DMS 273 (cell line): ENCODE data around the gene NEURL1.
"Not testable (repeated sequence)": the region's sequence is repeated elsewhere in the genome, so short reads cannot be mapped to it uniquely, and the experiment has no call there.

Experiments used
- DNase-seq: peaks from one replicate; lab custom pipeline; 2025; ENCODE audit not compliant: unreplicated experiment; lab: John Stamatoyannopoulos, UW

NEURL1 gene

GRCh38 chr10:103492655-103493261, 747 bp upstream of the NEURL1 start:
- no peak for DNase-seq

DNA sequence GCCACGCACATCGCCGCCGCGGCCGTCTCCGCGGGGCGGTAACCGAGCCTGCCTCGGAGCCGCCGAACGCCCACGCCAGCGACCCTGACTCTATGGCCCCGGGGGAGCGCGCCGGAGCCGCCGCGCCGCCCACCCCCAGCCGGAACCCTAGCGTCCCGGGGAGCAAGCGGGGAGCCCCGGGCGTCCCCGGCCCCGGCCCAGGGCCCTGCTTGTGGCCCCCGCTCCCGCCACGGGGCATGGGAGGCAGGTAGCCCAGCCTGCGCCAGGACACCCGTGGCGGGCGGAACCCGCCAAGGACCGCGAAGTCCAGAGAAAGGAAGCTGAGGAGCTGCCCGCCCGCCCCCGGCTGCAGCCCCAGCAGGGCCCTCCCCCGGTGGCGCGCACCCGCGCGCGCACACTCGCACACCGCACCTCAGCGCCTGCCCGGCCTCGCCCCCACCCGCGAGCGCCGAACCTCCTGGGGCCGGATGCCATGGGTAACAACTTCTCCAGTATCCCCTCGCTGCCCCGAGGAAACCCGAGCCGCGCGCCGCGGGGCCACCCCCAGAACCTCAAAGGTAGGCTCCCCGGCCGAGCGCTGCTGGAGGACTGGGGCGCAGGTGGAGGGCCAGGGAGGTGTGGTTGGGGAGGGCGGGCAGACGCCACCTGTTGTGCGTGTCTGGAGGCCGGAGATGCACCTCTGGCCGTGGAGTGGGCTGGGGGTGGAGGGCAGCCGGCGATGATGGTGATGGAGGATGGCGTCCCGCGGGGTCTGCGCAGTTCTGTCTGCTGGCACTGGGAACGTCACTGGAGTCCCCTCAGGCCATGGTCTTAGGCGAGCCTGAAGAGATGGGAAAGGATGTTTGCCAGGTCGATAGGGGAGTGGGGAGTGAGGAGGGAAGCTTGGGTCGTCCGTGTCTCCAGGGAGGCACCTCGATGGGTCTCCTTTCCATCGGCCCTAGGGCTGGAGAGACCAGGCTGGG, 692 bp downstream of the NEURL1 start:
- DNase-seq = peak; percentile 26

DNA sequence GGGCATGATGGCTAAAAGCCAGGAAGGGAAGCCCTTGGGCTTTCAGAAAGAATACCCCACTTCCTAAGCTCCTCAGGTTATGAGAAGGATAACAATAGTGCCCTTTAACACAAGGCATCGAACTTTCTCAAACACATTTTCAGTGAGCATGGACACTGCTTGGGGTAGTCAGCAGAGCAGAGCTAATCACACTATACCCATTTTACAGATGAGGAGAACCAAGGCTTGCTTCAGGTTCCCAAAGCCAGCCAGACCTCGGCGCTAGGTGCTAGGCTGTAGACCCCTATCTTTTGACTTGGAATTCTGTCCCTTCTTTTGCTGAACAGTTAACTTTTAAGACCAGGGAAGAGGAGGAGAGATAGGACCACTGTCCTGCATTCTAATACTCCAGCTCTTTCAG, 1.8 kb downstream of the NEURL1 start:
- DNase-seq = no peak

DNA sequence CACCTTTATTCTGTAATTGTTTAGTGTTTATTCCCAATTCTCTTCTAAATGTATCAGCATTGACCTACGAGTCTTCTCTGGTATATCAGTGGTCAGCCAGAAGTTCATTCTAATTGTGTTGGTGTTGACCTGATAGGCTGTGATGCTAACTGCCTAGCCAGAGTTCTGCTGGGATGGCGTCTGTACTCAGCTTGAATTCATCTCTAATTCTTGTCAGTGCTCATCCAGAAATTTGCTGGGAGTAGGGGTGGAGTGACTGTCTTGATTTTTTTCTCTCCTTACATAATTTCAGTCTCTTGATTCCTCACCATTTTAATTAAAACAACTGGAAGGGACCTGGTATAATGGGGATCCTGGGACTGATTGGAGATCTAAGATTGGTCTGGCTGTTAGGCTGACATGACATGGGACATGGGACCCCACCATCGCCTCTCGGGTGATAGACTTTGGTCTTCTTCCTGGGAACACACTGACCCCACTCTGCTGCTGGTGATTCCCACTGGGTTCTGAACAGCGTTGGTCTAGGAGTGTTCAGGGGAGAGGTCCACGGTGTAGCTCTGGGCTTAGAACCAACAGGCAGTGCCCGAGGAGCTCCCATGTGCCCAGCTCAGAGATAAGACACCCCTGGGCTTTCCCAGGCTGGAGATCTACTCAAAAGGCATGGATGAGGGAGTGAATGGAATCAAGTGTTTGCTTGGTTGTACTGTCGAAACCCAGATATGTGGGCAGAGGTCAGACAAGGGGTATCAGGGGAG, 3.8 kb downstream of the NEURL1 start:
- DNase-seq = no peak

GRCh38 chr10:103498936-103499638, 5.6 kb downstream of the NEURL1 start:
- DNase-seq = no peak

DNA sequence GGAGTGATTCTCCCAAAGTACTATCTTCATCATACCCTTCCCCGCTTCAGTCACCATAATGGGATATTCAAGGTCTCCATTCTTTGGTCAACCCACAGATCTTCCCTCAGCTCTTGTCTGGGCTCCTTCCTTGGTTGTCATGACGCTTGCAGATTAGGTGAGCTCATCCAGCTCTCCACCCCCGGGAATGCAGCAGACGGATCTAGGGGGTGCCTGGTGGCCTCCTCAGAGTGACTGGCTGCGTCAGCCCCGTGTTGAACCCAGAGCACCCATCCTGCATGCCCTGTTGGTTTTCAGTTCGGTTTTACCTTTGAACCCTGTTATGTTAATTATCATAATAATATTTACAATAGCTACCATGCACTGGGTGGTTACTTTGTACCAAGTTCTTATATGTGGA, 6.4 kb downstream of the NEURL1 start:
- DNase-seq = no peak

DNA sequence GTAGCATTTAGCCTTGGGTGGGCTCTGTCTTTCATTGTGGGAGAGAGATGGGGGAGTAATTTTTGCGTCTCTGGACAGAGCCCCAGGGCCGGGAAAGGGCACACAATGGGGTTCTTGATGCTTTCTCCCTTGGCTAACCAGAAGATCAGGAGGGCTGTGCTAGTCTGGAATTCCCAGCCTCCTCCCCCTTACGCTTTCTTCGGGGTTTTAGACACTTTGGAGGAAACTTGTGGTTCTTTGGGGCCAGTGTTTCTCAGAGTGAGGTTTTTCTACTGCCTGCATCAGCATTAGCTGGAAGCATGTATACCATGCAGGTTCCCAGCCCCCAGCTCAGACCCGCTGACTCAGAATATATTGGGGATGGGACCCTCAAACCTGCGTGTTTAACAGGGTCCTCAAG, 7.0 kb downstream of the NEURL1 start:
- DNase-seq = no peak

GRCh38 chr10:103501186-103501585, 7.7 kb downstream of the NEURL1 start:
- DNase-seq = no peak

DNA sequence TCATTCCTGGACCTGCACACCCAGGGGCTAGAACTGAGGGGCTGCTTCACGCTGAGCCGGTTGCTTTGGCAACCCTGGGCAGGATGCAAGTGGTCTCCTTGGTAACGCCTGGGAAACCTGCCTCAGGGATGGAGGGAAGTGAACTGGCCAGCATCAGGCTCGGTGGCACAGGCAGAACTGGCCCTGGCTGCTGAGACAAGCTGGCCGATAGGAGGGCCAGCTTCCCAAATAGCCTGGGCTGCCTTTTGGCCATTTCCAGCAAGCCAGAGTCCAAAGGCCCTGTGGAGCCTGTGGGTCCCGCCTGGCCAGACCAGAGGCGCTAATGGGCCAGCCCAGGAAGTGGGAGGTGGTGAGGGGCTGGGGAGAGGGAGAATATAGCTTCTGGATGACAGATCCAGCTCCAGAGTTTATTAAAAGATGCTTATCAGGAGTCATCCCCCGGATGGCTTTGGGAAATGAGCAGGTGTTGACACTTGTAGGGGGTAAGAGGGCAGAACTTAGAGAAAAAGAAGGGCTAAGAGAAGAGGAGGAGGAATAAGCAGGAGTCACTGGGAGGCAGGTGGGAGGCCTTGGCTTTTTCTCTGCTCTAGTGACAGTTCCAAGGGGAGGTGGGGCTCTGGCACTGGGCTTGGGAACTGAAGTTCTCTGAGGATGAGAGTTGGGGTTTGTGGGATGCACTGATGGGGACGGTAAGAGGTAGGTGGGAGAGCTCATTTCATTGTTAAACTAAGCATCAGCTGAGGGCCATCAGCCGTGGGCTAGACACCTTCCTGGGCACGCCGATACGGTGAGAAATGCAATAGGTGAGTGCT, 9.6 kb downstream of the NEURL1 start:
- no peak for DNase-seq

DNA sequence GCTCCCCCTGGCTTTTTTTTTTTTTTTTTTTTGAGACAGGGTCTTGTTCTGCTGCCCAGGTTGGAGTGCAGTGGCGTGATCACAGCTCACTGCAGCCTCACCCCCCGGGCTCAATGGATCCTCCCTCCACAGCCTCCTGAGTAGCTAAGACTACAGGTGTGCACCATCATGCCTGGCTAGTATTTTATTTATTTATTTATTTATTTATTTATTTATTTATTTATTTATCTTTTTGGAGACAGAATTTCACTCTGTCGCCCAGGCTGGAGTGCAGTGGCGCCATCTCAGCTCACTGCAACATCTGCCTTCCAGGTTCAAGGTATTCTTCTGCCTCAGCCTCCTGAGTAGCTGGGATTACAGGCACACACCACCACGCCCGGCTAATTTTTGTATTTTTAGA, 10.3 kb downstream of the NEURL1 start:
- DNase-seq = not testable (repeated sequence)

DNA sequence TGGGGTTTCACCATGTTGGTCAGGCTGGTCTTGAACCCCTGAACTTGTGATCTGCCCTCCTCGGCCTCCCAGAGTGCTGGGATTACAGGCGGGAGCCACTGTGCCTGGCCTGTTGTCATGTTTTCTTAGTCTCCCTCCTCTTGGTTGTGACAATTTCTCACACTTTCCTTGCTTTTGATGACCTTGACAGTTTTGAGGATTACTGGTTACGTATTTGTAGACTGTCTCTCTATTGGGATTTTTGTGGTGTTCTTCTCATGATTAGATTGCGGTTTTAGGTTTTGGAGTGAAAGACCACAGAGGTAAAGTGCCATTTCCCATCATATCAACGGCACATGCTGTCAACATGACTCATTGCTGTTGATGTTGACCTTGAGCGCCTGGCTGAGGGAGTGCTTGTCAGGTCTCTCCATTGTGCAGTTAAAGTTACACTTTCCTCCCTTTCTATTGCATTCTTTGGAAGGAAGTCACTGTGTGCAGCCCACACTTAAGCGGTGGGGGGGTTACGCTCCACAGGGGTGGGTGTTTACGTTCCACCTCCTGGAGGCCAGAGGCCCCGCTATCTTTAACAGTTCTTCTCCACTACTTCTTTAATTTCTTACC, 10.8 kb downstream of the NEURL1 start:
- no peak for DNase-seq

DNA sequence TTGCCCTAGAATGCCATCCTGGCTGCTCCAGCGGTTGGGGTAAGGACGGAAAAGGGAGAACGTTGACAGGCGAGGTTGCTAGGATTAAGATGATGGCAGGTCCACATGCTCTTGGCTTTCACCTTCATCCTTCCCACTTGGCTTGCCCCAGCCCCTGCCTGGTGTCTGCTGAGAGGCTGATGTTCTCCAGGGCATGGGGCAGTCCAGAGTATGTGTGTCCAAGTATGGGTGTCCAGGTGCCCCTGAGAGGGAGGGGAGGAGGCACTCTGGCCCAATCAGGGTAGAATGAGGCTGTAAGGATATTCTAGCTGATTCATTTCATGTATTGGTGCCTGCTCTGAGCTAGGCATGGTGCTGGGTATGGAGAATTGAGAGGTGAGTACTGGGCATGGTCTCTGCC, 12.6 kb downstream of the NEURL1 start:
- no peak for DNase-seq

- no peak for DNase-seq
These were observed 14.0 kb downstream of the NEURL1 start for GRCh38 chr10:103507235-103508191.

GRCh38 chr10:103510046-103510685, 16.7 kb downstream of the NEURL1 start:
- no peak for DNase-seq

DNA sequence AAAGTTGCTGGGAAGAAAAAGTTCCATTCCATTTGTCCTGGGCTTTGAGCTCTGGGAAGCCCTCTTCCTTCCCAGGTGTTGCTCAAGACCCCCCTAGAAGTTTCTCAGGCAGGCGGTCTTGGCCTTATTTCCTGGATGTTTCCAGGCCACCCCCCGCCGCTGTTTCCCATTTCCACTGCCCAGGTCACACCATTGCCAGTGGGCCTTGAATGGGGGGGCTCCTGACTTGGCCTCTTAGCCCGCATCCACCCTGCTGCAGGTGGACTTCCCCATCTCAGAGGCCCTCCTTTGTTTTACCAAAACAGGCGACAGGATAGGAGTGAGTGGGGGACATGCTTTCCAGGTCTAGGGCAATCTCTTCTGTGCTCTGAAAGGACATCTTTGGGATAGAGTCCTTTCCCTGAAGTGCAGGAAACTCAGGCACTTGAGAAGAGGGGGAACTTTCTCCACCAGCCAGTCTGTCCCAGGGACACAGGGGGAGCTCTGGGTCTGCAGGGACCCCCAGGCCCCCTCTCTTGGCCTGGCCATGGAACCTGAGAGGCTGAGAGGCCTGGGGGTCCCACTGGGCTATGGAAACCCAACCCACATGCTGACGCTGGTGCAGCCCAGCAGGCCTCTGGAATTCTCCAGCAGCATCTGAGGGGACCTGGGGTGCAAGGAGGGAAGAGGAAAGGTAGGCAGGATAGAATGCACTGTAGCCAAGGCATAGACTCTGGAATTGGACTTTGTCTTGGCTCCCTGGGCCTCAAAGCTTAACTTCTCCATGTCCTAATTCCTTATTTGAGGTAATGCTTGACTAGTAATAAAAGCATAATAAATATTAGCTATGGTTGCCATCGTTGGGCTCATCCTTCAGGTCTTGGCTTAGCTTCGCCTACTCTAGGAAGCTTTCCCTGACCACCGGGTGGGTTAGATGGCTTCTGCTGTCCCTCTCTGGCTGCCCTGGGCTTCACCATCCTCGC, 17.6 kb downstream of the NEURL1 start:
- DNase-seq = no peak

DNA sequence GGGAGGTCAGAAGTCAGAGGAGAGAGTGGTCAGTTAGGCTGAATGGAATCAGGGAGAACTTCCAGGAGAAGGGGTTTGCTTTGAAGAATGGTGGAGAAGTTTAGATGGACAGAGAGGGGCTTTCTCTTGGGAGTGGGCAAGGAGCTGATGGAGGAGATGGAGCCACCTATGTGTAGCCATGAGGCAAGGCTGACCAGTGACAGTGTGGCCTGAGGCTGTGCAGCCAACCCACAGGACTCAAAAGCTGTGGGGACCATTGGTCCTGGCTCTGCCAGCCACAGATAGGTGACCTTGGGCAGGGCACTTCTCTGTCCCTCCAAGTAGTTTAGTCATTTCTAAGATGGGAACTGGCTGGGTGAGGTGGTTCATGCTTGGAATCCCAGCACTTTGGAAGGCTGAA, 18.7 kb downstream of the NEURL1 start:
- no peak for DNase-seq
